NCI-H1436 (cell line): ENCODE data around the gene DCPS.
"Not testable (repeated sequence)": the region's sequence is repeated elsewhere in the genome, so short reads cannot be mapped to it uniquely, and the experiment has no call there.

Source experiments
- DNase-seq: peaks from one replicate; lab custom pipeline; 2025; lab: John Stamatoyannopoulos, UW

DCPS gene

DNA sequence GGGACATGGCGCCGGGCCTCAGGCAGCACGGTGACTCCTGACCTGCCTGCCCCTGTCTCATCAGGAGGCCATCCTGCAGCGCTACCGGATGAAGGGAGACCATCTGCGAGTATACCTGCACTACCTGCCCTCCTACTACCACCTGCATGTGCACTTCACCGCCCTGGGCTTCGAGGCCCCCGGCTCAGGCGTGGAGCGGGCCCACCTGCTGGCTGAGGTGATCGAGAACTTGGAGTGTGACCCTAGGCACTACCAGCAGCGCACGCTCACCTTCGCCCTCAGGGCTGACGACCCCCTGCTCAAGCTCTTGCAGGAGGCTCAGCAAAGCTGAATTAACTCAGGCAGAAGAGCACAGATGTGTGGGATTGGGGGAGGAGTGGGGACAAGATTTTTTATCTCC is 41.4 kb downstream of the DCPS start:
- DNase-seq = no peak

DNA sequence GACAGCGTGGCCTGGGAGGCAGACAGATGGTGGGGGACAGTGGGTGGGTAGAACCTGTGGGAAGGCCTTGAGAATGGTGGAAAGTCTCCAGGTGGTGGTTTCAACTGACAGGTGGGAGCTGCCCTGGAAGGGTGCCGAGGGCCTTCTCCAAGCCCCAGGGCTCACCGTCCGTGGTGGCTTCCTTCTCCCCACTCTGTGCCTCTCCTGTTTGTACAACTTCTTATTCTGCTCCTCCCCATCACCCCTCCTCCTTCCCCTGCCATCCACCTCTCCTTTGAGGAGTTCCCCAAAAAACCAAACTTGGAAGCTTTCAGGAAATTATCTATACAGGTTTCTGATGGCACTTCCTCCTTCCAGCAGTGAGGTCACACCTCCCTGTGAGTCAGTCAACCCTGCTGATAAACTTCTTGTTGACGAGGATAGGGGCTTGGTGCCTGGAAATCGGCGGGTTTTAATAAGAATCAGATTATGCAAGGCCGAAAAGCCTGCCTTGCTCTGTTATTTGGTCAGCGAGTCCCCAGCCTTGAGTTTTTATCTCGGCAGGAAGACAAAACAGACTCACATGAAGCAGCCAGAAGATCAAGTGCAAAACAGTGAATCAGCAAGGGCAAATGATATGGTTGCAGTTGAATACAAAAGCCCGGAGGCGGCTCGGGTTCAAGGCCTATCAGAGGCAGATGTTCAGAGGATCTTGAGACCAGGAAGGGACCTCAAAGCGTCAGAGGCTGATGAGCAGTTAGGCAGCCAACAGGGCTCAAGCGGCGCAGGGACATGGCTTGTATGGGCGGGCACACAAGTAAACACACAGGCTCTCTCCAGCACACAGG is 42.1 kb downstream of the DCPS start:
- no peak for DNase-seq

DNA sequence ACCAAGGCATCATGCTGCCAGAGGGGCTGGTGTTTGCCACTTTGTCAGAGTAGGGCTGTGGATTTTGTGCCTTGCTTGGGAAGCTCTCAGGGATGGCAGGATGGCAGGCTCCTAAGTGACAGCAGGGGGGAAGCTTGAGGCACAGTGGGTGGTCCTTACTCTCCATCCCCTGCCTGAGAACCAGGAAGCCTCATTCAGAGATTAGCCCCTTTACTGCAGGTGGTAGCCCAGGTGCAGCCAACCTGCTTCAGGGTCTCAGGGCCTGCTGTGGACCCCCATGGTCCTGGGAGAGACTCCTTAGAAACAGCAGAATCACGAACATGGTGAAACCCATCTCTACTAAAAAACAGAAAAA is 42.7 kb downstream of the DCPS start:
- DNase-seq = no peak

DNA sequence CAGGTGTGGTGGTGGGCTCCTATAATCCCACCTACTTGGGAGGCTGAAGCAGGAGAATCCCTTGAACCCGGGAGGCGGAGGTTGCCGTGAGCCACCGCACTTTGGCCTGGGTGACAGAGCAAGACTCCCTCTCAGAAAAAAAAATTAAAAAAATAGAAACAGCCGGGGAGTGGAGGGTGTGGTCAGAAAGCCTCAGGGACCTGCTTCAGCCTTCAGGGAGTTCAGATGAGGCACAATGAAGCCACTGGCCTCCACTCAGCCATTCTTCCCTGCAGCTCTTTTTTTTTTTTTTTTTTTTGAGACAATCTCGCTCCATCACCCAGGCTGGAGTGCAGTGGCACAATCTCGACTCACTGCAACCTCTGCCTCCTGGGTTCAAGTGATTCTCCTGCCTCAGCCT is 43.1 kb downstream of the DCPS start:
- not testable (repeated sequence) for DNase-seq

DNA sequence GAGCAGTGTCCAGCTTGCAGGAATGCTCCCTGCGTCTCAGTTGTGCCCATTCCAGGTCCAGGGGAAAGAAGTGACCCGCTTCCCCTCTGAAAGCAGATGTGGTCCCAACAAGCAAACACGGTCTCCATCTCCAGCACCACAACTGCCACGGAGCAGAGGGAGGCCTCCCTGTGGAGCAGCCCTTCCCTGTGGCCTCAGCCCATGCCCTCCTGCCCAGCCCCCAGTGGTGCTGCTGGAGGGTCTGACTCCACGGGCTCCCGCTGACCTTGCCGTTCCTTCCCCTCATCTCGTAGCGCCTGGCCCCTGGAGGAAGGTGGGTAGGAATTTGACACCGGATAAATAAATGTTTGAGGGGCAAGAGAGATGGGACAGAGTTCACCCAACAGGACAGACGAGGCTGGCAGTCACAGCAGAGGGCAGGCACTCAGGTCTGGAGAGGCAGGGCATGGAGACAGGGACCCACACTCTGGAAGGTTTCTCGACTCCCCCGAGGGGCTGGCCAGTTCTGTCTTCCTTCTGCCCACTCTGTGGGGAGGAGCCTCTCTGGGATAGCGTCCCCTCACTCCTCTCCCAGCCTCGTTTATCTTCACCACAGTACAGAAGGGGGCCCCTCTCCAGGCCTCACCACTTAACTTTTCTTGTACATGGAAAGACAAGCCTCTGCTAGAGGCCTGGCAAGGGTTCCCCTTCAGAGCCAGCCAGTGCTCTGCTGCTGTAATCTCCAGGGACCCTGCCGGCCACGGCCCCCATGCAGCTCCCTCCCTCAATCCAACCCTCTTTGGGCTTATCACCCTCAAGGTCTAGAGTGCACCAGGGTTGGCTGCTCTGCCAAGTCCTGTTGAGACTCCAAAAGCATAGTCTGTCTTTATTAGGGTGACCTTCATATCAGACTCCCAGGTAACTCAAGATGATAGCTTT is 44.1 kb downstream of the DCPS start:
- no peak for DNase-seq

DNA sequence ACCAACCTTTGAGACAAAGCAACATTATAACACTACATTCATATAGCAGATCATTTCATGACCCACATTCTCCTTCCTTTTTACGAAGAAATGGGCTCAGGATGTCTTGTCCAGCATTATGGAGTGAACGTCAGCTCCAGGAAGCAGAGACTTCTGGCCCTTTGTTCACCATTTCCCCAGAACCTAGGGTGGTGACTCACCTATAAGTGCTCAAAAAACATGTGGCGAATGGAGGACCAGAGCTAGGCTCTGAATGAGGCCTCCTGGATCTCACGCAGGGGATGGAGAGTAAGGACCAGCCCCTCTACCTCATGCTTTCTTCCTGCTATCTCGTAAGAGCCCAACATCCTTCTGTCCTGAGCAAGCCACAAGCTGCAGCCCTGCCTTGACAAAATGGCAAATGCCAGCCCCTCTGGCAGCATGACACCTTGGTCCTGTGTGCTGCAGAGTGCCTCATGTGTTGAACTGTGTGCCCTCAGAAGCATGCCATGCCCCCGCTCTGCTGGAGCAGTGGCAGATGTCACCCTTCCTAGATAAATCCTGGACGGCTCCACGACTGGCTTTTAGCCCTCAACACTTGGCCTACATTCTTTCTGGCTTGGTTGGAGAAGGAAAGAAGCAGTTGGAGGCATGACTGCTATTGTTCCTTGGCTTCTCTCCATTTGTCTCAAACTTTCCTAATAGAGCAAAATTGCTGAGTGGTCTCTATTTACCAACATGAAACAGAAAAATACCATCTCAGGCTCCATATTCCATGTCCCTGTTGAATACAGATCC is 45.1 kb downstream of the DCPS start:
- no peak for DNase-seq

DNA sequence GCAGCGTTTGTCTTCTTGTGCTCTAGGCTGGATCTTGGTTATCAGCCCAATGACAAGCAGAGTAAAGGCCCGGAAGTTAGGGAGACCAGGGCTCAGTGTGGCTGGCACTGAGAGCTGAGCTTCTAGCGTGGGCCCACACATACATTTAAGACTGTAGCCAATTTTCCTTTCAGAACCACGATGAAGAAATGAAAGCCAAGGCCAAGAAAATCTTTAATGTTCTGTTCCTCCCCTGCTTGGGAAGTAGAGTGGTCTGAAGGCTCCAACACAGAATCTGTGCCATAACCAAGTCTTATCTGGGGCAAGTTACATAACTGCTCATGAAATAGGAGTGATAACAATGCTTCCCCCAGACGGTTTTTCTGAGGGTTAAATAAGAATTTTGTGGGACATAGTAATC is 47.0 kb downstream of the DCPS start:
- DNase-seq = no peak

DNA sequence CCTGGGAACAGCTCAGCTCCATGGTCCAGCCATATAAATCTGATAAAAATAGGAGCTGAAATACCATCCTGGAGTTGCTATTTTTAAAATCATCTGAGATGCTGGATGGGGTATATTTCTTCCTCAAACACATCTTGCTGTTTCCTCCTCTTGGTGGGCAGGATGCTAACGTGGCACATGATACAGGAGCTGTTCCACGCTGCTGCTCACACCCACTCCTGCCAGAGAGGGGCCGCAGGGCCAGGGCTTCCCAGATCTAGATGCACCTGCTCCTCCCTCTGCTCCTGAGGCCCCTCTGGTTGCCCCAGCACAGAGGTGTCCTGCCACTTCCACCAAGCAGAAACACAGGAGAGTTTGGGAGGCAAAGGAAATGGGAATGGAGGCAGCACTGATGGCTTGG is 48.3 kb downstream of the DCPS start:
- DNase-seq = no peak

DNA sequence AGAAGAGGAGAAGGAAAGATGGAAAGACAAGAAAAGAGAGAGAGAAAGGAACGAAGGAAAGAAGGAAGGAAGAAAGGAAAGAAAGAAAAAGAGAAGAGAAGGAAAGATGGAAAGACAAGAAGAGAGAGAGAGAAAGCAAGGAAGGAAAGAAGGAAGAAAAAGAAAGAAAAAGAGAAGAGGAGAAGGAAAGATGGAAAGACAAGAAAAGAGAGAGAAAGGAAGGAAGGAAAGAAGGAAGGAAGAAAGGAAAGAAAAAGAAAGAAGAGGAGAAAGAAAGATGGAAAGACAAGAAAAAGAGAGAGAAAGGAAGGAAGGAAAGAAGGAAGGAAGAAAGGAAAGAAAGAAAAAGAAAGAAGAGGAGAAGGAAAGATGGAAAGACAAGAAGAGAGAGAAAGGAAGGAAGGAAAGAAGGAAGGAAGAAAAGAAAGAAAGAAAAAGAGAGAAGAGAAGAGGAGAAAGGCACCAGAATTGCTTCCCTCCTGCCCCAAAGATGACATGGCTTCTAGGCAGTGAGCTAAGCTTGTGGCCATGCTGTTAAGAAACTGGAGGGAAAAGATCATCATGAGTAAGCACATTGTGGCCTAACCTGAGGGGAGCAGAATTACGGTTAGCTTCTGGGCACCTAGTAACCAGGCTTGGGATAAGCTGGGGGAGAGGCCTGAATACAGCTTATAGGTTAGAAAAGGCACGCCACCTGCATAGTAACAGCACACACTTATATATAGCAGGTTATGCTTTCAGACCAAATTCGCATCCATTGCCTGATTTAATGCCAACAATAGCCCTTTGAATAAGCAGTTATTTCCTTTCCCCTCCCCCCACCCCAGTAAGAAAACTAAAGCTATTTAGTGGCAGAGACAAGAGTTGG is 49.3 kb downstream of the DCPS start:
- DNase-seq = no peak

DNA sequence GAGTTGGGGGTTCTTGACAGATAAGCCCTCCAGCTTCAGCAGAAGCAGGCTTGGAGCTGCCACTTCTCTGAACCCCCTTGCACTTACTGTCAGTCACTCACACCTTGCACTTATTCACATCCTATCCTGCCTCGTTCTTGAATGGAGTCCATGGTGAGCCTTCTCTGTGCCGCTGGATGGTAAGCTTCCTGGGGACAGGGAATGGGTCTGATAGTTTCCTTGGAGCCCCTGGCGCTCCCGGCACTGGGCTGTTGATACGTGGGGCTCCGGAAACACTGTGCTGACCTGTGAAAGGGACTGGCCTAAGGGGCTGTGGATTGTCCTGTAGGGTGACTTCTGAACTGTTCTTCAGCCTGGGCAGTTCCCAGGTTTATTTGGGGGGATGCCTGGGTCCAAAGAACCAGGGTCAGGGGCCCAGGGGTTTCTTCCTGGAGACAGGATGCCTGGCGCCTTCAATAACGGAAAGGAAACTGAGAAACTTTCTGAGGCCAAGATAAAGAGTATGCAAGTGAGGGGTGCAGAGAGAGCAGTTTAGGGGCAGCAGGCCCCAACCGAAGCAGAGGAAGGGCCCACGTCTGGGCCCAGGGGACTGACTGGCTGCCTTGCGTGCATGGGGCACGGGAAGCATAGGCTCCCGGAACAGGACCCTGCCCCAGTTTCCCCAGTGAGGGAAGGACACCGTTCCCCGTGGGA is 50.9 kb downstream of the DCPS start:
- no peak for DNase-seq

DNA sequence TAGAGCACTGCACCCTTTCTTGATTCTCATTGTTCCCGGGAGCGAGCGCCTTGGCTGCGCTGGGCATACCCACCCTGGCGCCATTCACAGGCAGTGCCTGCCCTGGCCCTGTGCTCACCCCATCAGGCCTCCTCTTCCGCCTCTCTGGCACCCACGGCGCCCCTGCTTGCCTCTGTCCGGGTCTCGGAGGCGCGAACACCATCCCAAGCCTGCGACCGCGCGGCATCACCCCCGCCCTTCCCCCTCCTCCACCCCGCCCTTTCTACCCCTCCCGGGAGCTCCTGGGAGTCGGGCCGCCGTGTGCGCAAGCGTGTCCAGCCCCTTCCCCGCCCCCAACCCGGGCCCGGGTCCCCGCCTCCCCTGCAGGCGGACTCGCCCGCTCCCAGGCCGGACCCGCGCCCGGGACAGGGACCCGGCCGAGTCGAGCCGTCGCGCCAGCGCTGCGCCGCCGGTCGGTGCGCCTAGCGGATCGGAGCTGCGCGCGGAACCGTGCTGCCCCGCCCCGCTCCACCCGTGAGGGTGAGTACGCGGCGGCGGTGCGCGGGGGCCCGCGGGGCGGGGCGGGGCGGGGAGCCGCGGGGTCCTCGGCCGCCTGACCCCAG is 51.6 kb downstream of the DCPS start, which contains the start of gene ST3GAL4:
Gene ST3GAL4 (plus strand): TSS at position 363 of the 602 bp plus-strand sequence. CDS start 50,470 bp downstream, outside the sequence.
- DNase-seq = peak; percentile 78

DNA sequence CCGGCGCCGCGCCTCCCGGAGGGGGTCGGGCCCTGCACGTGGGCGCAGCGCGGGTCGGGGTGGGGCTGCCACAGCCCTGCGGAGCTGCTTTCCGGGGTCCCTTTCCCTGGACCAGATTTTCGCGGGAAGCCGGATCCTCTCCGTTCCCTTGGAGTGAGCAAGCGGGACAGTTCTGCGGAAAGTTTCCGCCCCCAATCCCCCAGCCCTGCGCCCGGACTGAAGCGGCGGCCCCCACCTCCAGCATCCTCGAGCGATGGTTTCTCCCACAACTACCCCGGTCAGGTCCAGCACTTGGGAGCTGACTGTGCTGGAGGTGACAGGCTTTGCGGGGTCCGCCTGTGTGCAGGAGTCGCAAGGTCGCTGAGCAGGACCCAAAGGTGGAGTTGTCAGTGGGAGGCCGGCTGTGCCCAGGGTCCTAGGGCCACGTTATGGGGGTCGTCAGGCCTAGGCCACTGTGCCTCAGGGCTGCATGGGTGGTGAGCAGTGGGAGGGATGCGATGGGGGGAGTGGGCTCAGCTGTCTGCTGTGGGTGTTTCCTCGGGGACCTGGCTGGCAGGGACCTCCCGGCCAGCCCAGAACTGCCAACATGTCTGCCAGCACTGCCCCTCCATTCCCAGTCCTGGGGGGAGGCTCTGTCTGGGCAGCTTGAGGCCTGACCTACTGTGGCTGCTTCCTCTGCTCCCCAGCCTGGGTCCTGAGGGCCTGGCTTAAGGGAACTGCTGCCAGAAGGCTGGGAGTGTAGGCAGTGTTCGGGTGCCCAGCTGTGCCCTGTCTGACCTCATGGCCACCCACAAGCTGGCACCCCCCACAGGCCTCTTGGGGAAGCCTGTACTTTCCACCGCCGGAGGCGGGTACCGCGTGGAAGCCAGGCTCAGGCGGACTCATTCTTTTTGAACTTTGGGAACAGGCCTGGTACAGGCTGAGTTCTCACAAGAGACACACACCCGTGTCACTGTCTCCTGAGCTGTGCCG is 52.4 kb downstream of the DCPS start:
- no peak for DNase-seq

DNA sequence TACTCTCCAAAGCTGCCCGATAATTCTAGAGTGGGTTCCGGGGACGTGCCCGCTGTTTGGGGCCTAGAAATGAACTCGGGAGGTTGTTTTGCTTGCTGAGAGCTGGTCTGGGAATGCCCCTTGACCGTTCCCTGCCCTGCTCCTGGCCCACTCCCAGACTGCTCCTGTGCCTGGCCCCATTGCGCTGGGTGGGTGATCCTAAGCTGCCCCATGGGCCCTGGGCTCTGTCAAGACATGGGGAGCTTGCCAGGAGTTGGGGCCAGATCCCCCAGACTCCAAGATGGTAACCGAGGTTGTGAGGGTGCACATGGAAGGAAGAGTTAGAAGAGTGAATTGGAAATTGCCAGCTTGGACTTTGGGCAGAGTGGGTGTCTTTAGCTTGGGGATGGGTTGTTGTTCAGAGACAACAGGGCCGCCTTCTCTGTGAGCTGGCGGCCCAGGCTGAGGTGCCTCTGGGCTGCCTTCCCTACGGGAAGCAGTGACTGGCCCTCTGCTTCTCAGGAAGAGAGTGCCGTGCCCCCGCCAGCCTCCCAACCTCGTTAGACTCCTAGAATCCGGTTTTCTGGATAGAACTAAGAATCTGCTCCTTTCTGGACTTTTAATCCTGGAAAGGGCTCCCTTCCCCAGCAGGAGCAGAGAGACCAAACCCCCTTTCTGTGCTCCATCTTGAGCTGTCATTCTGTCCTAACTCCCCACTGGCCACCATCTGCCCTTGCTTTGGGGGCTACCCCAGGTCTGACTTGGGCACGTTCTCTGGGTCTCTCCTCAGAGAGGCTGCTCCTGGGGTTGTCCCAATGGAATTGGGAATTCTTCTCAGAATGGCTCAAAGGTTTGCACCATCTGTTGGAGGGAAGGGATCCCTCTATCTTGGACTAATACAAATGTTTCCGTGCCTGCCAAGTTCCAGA is 53.4 kb downstream of the DCPS start:
- no peak for DNase-seq

DNA sequence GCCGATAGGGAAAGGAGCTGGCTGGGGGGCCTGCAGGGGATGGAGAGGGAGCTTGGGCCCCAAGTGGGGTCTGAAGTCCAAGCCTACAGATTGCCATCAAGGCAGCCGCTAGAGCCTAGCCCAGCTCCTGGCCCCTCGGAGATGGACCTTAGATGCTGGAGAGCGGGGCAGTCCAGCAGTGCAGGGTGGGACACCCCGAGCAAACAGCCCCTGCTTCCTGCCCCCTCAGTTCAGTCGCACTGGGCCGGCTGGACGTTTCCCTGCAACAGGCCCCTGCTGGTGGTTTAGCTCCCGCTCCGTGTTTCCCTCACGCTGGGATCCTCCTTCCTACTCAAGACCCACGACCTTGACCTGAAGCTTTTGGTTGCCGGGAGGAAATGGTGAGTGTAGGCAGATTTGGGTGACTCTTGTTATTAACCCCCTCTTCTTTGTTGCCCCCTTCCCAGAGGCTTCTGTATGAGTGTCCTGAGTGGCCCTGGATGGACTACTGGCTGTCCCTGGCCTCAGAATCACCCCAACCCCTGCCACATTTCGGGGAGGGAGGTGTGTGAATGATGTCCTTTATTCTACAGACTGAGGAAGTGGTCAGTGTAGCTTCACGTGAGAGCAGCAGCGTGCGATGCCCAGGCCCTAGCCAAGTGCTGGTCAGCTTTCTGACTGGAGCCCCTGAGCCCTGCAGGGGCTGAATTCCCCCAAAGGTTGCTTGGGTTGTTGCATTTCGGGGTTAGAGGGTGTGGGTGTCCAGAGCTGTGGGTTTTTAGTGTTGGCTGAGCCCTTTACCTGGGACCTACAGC is 54.3 kb downstream of the DCPS start:
- no peak for DNase-seq

DNA sequence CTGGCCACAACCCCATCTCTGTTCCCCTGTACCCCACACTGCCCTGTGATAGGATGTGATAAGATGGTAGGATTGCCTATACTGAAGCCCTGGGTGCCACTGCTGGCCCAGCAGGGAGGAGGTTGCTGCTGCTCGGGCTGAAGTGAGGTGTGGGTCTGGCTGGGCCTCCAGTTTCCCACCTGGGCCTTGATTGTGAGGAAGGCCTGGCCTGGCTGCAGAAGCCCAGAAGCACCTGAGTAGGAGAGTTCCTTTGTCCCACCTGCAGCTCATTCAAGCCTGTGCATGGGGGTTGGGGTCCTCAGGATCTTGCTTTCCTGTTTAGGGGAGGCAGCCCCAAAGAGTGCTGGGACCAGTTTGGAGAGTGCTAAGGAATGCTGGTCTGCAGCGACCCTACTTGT is 54.9 kb downstream of the DCPS start:
- no peak for DNase-seq

DNA sequence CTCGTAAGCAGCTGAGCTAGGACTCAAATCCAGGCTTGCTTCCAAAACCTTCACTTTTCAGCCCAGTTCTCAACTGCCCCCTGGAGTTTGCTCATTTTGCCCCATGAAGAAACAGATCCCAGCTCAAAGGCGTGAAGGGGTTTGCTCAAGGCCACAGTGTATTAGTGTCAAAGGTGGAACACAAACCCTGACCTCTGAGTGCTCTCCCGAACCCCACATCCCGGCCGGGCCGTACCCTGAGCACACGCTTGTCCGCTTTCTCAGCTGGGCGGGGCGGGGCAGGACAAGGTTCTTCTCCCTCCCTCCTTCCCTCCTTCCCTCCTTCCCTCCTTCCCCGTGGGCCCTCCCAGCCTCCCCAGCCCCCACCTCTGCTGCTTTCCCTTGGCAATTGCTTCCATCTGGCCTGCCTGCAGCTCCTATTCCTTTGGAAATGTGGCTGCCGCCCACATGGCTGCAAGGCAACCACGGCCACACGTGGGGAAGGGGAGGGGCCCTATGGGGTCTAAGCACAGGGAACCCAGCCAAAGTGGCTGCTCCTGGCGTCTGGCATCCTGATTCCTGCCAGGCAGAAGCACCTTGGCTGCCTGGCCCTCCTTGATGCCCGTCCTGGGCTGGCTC is 55.7 kb downstream of the DCPS start:
- DNase-seq = no peak

DNA sequence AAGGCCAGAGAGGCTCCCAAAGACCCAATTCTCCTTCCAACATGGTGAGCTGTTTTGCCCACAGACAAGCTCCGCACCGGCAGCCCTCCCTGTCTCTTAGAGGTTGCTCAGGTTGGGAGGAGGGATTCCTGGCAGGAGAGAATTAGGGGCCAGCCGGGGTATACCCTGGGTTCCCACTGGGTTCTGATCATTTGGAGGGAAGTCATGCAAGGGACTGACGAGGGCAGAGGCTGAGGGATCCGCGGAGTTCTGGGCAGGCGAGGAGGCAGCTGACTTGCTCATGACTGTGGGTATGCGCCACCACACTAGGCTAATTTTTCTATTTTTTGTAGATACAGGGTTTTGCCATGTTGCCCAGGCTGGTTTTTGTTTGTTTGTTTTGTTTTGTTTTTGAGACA is 56.2 kb downstream of the DCPS start:
- DNase-seq = no peak
